HuH-7 (cell line): ENCODE data around the gene ACSL6.
A peak's percentile ranks its signal among the peaks of the same experiment; 100 is the strongest.

ENCODE experiments used
- DNase-seq: peaks from one replicate; pipeline ENCODE4 v3.0.0; 2011; ENCODE audit warnings: low spot score

Gene ACSL6, protein sequence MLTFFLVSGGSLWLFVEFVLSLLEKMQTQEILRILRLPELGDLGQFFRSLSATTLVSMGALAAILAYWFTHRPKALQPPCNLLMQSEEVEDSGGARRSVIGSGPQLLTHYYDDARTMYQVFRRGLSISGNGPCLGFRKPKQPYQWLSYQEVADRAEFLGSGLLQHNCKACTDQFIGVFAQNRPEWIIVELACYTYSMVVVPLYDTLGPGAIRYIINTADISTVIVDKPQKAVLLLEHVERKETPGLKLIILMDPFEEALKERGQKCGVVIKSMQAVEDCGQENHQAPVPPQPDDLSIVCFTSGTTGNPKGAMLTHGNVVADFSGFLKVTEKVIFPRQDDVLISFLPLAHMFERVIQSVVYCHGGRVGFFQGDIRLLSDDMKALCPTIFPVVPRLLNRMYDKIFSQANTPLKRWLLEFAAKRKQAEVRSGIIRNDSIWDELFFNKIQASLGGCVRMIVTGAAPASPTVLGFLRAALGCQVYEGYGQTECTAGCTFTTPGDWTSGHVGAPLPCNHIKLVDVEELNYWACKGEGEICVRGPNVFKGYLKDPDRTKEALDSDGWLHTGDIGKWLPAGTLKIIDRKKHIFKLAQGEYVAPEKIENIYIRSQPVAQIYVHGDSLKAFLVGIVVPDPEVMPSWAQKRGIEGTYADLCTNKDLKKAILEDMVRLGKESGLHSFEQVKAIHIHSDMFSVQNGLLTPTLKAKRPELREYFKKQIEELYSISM

DNA sequence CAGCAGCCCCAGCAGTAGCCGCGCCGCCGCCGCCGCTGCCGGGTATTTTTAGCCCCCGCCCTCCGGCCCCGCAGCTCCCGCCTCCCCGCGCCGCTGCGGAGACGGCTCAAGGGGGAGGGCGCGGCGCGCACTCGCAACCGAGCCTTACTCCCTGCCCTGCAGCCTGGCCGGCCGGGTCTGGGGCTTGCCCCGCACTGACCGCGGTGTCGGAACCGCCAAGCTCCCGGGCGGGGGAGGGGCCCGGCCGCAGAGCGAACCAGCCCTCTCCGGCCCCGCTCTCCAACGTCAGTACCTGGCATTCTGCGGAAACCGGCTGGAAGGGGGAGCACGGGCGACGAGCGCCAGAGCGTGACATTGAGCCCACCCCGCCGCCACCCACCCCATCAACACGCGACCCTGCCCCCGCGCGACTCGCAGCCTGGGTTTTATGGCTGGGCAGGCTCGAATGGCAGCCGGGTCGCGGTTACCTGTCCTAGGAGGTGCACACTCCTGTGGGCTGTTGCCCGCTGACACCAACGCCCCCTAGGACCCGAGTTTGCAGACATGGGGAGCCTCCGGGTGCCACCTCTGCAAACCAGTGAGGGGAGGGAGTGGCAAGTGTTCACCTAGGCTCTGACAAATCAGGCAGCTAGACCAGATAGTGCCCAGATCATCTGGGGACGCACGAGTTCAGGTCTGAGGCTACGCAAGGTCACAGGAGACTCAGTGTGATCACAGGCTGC is at the start of gene ACSL6:
ACSL6 (minus strand) TSS at position 37 of the 722 bp plus-strand sequence. CDS start 105 bp downstream, outside the sequence.
- no peak for DNase-seq

DNA sequence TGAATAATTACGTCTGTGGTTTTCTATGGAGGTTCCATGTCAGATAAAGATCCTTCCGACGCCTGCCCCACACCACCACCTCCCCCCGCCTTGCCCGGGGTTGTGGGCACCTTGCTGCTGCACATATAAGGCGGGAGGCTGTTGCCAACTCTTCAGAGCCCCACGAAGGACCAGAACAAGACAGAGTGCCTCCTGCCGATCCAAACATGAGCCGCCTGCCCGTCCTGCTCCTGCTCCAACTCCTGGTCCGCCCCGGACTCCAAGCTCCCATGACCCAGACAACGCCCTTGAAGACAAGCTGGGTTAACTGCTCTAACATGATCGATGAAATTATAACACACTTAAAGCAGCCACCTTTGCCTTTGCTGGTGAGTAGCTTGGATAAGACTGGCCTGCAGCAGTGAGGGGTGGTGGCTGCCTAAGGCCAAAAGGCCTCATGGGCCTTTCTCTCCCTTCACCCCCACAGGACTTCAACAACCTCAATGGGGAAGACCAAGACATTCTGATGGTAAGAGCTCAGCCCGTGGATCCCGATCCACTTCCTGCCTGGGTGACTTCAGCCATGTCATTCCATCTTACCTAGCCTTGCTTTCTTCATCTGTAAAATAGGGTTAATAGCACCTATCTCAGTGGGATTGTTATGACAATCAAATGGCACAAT is 49.2 kb upstream of the ACSL6 start, which contains the start of gene IL3:
IL3 (plus strand) TSS at position 155 of the 661 bp plus-strand sequence; CDS start at position 207, 52 bp downstream.
- no peak for DNase-seq

DNA sequence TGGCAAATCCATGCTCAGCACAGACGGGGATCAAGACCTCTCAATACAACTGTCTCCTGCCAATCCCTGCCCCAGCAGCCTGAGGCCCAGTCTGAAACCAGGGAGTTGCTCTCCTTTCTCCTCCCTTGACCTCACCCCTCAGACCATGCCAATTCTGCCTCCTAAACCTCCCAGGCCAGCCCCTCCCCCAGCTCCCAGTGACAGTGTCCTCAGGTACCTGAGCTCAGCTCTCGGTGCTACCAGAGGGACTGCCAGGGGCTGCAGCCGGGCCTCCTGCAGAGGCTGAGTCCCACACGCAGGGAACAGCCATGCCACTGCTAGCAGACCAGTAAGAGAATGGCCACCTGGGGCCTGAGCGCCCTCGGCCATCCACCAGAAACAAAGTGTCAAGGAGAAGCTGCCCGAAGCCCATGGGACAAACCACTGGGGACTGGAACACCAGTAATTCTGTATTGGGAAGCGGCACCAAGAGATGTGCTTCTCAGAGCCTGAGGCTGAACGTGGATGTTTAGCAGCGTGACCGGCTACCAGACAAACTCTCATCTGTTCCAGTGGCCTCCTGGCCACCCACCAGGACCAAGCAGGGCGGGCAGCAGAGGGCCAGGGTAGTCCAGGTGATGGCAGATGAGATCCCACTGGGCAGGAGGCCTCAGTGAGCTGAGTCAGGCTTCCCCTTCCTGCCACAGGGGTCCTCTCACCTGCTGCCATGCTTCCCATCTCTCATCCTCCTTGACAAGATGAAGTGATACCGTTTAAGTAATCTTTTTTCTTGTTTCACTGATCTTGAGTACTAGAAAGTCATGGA is 48.4 kb upstream of the ACSL6 start:
- DNase-seq, result no peak

DNA sequence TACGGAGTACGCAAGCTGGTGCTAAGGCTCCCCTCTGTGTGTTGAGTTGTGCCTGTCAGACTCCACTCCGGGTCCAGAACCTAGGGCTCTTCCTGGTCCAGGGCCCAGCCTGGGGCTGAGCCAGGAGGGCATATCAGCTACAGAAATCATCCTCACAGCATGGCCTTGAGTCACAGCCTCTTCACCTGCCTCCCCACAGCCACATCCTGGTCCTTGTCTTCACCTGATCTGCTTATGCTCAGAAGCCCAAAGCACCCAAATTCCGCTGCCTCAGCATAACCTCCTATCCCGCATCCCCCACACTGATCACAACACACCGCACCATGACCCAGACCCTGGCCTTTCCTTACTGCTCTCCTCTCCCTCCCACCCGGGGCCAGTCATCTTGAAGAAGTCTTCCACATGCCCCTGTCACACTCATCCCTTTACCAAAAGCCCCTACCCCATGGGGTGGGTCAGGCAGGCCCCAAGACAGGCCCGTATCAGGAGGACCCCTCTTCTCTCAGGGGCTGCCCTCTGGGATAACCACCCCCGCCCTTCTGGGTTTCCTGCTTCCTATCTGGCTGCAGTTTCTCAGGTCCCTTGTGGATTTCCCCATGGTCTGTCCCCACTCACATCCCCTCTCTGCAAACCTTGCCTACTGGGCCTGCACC is 47.7 kb upstream of the ACSL6 start:
- no peak for DNase-seq

DNA sequence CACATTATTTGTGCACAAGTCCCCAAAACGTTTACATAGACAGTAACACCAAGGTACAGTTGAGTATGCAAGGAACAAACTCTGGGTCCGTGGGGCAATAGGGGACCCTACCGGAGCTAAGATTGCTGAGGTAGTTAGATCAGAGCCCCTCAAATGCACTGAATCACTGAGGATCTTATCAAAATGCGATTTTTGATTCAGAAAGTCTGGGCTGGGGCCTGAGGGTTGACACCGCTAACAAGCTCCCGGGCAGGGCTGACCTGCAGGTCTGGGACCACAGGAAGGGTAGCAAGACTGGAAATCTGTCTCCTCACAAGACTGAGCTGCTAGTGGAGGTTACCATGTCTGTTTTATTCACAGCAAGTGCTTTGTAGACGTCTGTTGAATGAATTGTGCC is 47.2 kb upstream of the ACSL6 start:
- no peak for DNase-seq

DNA sequence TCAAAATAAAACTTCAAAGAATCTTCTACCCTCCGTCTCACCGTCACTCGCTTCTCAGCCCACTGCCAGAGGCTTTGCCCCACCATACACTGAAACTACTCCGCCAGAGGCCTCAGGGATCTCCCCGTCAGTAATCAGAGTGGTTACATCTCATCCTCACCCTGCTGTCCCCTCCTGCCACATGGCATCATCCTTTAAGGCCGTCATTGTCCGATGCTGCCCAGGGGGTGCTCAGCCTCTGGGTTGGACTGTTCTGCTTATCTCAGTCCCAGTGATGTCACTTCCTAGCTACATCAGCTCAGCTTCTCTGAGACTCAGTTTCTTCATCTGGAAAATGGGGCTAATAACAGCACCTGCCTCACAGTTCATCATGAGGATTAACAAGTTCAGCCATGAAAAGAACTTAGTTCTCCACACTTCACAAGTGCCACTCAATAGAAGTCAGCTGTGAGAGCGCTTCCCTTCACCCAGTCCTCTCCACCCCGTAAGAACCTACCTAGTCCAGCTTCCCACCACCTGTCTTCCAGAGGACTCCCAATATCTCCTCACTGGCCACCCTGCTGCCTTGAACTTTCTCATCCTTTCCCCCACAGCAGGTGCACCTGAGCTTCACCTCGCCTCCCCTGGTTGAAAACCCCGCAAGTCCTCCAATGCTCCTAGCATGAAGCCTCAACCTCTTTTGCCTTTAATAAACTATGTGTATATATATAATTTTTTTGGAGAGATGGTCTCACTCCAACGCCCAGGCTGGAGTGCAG is 46.2 kb upstream of the ACSL6 start:
- no peak for DNase-seq

DNA sequence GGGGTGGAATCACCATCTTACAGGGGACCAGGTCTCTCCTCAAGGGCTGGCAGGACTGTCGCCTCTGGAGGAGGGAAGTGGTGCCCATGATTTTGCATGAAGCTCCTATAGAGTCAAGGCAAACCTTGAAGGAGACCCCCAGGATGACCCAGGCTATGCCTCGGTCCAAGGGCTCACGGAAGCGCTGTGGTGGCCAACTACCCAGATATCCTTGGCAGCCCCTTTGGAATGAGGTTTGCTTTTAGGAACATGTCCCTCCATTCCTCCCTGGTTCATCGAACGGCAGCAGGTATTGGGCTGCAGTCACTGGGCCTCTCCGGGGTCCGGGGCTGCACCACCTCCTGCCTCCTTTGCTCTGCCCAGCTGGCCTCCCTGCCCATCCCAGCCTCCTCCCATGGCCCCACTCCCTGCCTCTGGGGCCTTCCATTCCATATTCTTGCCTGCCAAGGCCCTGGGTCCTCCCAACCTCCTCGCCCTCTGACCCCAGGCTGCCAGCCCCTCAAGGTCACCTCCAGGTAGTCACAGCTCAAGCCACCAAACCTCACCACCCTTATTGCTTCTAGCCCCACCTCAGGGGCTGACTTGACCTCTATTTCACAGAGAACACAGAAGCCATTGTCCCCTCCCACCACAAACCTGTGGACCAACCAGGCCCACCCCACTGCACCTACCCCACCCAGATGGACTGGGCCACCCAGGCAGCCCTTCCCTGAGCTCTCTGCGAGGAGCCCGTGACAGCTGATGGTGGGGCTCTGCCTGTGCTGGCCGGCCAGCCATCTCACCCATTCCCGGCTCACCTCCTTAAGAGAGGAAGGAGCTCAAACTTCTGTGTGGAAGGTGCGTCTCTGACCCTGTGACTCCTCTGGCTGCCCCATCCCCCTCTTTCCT is 45.4 kb upstream of the ACSL6 start:
- peak; percentile 0 for DNase-seq

DNA sequence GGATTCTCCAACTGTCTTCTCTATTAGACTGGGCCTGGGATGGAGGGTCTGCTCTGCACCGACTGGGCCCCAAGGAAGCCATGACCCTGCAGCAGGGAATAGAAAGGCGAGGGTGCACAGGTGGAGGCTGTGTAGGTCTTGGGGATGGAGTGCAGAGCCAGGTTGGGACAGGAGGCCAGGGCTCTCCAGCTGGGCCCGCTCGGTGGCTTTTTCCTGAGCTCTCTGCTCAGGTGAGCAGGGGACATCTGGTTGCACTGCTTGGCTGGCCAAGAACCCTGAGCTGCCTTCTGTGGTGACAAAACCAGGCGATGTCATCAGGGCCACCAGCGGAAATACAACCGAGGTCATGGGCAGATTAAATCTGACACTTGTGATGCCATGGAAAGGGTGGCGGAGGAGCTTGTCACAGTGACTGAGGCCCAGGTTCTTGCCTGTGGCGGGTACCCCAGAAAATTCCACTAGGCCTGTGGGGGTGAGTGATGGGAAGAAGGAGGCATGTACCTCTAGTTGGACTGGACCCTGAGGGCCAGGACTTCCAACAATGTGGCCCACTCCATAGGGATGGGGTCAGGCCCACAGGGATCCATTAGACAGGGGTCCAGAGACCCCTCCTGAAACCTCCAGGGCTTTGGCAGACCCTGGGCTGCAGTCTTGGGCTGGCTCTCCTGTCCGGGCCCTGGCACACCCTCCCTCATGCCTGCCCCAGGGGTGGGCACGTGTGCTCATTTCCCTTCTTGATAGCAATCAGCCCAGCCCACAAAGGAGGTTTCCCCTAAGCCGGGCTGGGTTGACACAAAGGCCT is 44.6 kb upstream of the ACSL6 start:
- no peak for DNase-seq

DNA sequence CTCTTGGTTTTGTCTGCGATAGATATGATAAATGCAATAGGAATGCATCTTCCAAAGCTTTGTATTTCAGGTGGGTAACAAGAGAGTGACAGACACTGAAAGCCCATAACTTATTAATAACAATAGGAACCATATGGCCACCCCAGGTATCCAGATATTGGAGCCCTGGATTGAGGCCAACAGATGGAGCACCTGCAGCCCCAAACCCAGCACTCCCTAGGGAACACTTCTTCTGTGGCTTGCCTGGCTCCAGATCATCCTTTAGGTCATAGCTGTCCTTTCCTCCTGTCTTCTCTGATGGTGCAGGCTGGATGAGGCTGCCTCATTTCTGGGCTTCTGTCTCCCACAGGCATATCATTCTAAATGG is 44.0 kb upstream of the ACSL6 start:
- DNase-seq, result no peak

DNA sequence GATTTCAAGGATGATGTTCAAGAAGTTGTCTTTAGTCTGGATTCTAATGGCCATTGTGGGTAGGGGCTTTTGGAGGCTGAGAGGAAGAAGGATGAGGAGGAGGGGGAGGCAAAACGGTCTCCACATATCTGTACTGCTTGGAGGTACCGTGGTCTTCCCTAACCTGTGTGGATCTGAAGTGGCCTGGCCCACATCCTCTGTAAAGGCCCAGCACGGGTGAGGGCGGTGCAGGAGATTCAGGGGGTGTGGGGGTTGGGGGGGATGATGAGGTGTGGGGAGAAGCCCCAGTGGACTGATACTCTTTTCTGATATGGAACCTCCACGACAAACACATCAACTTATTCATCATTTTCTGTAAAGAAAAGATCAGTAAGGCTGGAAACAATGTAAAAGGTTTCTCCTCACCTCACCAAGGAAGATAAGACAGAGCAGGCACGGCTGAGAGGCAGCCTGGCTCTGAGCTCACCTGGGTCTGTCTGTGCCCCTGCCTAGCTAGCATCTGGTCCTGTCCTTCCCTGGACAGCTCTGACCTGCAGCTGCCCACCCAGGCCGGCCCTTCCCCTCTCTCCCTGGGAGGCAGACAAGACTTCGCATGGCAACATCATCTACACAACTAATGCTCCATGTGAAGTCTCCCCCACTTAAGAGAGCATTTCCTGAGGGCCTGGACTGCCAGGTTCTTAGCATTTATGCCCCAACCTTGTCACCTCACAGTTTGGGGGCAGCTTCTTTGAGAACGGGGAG is 43.4 kb upstream of the ACSL6 start:
- DNase-seq, result no peak

DNA sequence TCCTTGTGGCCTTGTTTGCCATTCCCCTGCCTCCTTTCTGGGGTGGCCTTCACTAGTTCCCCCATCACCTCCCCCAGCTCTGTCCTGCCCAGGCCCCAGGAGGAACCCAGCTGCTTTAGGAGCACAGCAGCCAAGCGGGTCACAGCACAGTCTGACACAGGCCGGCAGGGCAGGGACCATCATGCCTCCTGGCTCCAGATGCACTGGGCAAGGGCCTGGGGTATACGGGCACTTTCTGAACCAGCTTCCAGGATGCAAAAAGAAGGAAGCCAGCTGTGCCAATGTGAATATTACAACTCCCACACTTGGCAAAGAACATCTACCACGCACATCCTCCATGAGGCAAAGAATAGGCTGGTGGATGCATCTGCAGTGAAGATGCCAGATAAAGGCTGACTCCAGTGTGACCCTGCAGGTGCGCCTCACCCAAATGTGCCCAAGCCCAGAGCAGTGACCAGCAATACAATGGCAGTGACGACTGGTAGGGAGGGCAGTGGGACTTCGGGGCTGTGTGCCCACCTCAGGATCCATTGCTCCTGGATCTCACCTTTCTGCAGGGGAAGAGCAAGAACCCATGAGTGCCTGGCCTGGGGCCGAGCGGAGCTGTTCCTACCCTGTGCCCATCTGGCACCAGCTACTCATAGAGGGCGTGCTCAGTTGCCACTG is 42.7 kb upstream of the ACSL6 start:
- no peak for DNase-seq

DNA sequence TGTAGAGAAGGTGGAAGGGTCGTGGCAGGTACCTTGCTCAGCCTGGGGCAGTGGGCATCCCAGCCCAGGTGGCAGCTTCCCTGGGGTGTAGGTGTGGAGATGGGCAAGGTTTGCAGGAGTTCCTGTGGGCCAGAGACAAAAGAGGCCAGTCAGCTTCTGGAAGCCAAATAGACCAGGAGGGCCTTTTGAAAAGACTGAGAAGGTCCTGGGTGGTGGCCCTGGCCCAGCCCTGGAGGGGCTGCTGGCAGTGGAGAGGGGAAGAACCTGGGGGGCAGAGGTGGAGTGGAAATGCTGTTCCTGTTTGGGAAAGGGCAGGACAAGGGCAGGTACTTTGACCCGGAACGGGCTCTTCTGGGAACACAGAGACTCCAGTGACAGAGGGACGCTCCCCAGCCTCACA is 42.0 kb upstream of the ACSL6 start:
- DNase-seq, result no peak

DNA sequence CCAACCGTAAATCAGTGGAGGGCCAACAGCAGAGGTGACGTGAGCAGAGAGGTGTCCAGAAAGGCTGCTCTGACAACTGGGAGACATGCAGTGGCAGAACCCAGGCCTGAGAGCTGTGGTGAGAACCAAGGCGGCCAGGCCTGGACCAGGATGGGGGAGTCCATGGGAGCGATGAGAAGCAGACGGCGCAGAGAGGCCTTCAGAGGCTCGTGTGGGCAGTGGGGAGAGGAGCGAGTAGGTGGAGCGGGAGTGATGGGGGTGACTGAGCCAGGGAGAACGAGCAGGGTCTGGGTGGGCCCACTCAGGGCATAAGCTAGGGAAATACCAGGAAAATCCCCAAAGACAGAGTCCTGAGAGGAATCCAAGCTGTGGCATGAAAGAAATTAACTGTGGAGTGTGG is 41.1 kb upstream of the ACSL6 start:
- DNase-seq, result no peak

DNA sequence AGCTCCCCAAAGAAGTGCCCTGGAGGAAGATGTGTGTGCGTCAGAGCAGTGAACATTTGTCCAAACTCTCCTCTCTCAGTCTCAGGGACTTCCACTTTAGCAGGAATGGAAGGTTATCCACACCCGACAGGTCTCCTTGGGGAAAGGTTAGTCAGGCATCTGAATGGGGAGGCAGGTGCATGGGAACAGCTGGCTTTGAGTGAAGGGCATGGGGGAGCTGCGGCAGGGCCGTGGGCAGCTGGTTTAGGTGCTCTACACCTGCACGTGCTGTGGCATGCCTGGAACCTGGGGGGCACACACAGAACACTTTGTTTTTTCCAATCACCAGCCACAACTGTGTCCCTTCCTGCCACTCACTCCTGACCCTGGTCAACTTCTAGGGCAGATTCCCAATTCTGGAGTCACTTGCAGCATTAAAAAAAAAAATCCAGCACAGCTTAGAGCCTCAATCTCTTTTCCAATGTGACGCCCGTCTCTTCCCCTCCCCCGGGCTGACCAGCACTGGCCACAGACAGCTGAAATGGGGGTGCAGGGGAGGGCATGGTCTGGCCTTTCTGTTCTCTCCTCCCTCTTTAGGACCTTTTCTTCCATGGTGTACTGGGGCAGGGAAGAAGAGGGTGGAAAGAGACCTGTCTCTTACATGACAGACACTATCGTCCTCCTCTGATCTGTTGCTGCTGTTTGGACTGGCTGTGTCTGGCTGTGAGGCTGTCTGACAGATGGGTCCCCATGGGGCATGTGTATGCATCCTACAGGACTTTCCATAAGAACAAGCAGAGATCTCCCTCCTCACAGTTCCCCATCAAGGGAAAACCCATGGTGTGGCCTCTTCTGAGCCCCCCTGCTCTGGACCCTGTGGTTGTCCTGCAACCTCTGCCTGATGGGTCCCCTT is 39.4 kb upstream of the ACSL6 start:
- no peak for DNase-seq

DNA sequence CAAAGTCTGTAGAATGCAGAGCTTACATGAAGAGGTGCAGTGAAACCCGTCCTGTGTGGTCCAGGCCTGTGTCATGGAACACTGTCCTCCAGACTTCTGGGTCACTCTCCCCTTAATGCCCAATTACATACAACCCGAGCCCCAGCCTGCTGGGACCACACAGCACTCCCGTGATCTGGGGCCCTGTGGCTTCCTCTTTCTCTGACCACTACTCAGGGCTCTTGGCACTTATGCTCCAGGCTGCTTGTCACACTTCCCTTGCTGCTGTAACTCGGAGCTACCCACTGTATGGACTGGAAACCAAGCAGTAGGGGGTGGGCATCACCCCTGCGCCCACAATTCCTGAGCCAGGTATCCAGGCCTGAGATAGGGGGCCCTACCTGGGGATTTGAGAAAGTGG is 38.7 kb upstream of the ACSL6 start:
- DNase-seq, result no peak

DNA sequence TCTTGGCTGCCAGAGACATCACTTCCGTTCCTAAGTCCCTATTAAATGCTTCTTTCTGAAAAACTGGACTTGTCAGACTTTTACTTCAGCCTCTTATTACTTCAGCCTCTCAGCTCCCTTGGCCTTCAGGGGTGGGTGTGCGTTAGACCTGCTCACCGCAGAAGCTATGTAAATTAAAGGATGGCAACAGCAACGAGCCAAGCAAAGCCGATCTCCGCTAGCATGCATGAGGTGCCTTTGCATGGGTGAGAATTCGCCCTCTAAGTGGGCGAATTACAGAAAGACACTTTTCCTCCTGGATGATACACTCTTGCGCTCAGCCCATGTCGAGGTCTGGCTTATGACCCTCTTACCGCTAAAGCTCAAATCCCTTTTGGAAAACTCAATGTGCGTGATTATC is 38.1 kb upstream of the ACSL6 start:
- DNase-seq, result no peak
